Left ventricle myocardium inferior (tissue), 1 donor: ENCODE results near the gene LTO1. TPM values are rescaled to one million over a fixed set of nuclear protein-coding genes. Genes with fewer than 3 reads are reported as not detected.

Source experiments
- DNase-seq: peaks from one replicate; pipeline ENCODE4 v3.0.0-alpha.2; 2020
- H3K27ac ChIP-seq: fragments of 200-600 bp; replicated peaks from 2 replicates; pipeline ENCODE4 v1.8.0; 2021
- H3K27me3 ChIP-seq: fragments of 200-600 bp; 2 replicates; pipeline ENCODE4 v1.8.0; 2021; ENCODE audit warnings: low read depth
- H3K36me3 ChIP-seq: fragments of 200-600 bp; 2 replicates; pipeline ENCODE4 v1.8.0; 2021
- H3K4me1 ChIP-seq: fragments of 200-600 bp; 2 replicates; pipeline ENCODE4 v1.8.0; 2021
- H3K4me3 ChIP-seq: fragments of 200-600 bp; 2 replicates; pipeline ENCODE4 v1.8.0; 2021; ENCODE audit warnings: mild to moderate bottlenecking, moderate library complexity
- H3K9me3 ChIP-seq: fragments of 200-600 bp; replicated peaks from 2 replicates; pipeline ENCODE4 v1.8.0; 2021
- intact Hi-C: fragments of 100-400 bp; cut with micrococcal nuclease; formaldehyde crosslinking; loops from one replicate; pipeline ENCODE4 v1.11.0; 2022
- total RNA-seq: library from RNA; stranded (reverse); fragmentation: NEBNext Ultra II Directional; extraction: Animal tissue kit (Norgen Biotek cat#: 25700); gene quantifications from one replicate; pipeline ENCODE4 v1.2.1, GENCODE V29; 2021
- TF ChIP-seq, protein P1 (sequence below): fragments of 200-600 bp; IDR thresholded peaks from 2 replicates; pipeline ENCODE4 v1.8.0; 2021; ENCODE audit warnings: antibody characterized with exemption, mild to moderate bottlenecking, borderline replicate concordance
- donor health status: DM: no; HTN: yes; CAD: no; lungs with severe emphysema.

The LTO1 gene
- total RNA-seq, 1 donor from 2014 or later: 8.9 TPM

DNA sequence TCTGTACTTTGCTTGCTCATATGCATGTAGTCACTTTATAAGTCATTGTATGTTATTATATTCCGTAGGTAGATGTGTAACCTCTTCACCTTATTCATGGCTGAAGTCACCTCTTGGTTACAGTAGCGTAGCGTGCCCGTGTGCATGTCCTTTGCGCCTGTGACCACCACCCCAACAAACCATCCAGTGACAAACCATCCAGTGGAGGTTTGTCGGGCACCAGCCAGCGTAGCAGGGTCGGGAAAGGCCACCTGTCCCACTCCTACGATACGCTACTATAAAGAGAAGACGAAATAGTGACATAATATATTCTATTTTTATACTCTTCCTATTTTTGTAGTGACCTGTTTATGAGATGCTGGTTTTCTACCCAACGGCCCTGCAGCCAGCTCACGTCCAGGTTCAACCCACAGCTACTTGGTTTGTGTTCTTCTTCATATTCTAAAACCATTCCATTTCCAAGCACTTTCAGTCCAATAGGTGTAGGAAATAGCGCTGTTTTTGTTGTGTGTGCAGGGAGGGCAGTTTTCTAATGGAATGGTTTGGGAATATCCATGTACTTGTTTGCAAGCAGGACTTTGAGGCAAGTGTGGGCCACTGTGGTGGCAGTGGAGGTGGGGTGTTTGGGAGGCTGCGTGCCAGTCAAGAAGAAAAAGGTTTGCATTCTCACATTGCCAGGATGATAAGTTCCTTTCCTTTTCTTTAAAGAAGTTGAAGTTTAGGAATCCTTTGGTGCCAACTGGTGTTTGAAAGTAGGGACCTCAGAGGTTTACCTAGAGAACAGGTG, 23.1 kb downstream of the LTO1 start:
- H3K9me3 ChIP-seq: no peaks in the 10 kb centered on the region
- no peak for DNase-seq
- peaks cover 68% of the 10 kb centered on the region for H3K36me3 ChIP-seq
- H3K27ac ChIP-seq: no peak overlapping the region
- TF ChIP-seq, protein P1, sequence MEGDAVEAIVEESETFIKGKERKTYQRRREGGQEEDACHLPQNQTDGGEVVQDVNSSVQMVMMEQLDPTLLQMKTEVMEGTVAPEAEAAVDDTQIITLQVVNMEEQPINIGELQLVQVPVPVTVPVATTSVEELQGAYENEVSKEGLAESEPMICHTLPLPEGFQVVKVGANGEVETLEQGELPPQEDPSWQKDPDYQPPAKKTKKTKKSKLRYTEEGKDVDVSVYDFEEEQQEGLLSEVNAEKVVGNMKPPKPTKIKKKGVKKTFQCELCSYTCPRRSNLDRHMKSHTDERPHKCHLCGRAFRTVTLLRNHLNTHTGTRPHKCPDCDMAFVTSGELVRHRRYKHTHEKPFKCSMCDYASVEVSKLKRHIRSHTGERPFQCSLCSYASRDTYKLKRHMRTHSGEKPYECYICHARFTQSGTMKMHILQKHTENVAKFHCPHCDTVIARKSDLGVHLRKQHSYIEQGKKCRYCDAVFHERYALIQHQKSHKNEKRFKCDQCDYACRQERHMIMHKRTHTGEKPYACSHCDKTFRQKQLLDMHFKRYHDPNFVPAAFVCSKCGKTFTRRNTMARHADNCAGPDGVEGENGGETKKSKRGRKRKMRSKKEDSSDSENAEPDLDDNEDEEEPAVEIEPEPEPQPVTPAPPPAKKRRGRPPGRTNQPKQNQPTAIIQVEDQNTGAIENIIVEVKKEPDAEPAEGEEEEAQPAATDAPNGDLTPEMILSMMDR: no peak
- no peak overlapping the region for H3K4me3 ChIP-seq
- no peaks in the 10 kb centered on the region for H3K27me3 ChIP-seq
- peaks cover 51% of the 10 kb centered on the region for H3K4me1 ChIP-seq
- intact Hi-C loops: no loop called here

DNA sequence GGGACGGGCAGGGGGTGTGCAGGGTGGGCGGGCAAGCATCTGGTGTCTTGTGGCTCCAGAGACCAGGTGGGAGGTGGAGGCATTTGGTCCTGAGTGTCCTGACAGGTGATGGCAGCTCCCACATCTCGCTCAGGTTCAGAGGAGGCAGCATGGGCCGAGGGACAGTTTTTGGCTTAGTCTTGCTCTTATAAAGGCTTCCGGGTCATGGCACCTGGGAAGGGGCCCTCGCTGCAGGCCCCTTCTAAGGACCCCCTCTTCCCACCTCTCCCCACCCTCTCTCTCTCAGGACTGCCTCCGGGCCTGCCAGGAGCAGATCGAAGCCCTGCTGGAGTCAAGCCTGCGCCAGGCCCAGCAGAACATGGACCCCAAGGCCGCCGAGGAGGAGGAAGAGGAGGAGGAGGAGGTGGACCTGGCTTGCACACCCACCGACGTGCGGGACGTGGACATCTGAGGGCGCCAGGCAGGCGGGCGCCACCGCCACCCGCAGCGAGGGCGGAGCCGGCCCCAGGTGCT, 24.3 kb downstream of the LTO1 start:
- peak overlapping the region; percentile 10 for H3K27ac ChIP-seq
- no peaks in the 10 kb centered on the region for H3K9me3 ChIP-seq
- no peak for DNase-seq
- intact Hi-C loops: no loop called here
- H3K4me1 ChIP-seq: peaks cover 62% of the 10 kb centered on the region
- H3K4me3 ChIP-seq: no peak overlapping the region
- TF ChIP-seq, protein P1: no peak
- H3K27me3 ChIP-seq: no peaks in the 10 kb centered on the region
- peaks cover 68% of the 10 kb centered on the region for H3K36me3 ChIP-seq

DNA sequence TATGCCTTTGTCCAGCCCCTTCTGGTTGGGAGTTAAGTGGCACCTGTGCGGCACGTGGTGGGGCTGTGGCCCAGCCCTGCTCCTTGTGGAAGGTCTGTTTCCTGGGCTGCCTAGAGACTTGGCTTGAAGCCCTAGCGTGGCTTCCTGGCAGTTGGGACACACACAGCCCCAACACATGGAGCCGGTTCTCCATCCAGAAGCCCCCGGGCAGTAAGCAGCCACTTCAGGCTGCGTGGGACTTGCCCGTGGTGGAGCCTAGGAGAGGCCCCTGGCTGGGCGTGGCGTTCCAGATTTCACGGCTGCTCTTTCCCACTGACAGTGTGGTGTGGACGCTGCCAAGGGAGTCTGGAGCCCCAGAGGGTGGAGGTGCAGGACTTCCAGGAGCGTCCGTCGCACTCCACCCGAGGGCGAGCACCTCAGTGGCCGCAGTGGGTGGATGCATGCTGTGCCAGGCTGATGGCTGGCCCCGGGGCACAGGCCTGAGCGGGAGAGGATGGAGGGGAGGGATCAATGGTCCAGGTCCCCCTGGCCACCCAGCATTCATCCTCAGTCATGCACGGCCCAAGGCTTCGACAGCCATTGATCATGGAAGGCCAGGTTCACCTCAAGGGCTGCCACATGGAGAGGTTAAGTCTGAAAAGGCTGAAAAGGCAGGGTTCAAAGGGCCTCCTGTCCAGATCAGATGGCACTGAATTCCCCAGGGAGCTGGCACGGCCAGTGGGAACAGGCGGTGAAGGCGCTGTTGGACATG, 24.9 kb downstream of the LTO1 start:
- H3K27me3 ChIP-seq: no peaks in the 10 kb centered on the region
- peak overlapping the region; percentile 10 for H3K27ac ChIP-seq
- intact Hi-C loops: no loop called here
- no peaks in the 10 kb centered on the region for H3K9me3 ChIP-seq
- H3K36me3 ChIP-seq: peaks cover 74% of the 10 kb centered on the region
- TF ChIP-seq, protein P1: no peak
- no peak for DNase-seq
- peaks cover 68% of the 10 kb centered on the region for H3K4me1 ChIP-seq
- H3K4me3 ChIP-seq: no peak overlapping the region

DNA sequence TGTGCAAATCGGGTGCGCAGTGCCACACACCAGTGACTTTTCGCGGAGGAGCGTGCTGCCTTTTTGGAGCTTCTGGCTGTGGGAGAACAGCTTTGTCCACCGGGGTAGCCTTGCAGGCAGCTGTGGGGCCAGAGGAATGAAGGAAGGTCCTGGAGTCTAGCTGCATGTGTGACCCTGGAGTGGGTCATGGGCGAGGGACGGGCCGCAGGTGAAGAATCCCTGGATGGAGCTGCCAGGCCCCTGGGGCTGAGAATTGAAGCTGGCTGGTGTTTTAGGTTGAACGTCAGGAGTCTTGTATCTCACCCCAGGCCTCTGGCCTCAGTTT, 25.6 kb downstream of the LTO1 start:
- H3K27me3 ChIP-seq: no peaks in the 10 kb centered on the region
- H3K9me3 ChIP-seq: no peaks in the 10 kb centered on the region
- TF ChIP-seq, protein P1: no peak
- DNase-seq: no peak
- peaks cover 76% of the 10 kb centered on the region for H3K4me1 ChIP-seq
- H3K27ac ChIP-seq: no peak overlapping the region
- H3K4me3 ChIP-seq: no peak overlapping the region
- intact Hi-C loops: loop anchor here (5.0 kb wide), 1 partner anchor 547 kb away; no protein-coding TSS in a partner anchor
- peaks cover 80% of the 10 kb centered on the region for H3K36me3 ChIP-seq

DNA sequence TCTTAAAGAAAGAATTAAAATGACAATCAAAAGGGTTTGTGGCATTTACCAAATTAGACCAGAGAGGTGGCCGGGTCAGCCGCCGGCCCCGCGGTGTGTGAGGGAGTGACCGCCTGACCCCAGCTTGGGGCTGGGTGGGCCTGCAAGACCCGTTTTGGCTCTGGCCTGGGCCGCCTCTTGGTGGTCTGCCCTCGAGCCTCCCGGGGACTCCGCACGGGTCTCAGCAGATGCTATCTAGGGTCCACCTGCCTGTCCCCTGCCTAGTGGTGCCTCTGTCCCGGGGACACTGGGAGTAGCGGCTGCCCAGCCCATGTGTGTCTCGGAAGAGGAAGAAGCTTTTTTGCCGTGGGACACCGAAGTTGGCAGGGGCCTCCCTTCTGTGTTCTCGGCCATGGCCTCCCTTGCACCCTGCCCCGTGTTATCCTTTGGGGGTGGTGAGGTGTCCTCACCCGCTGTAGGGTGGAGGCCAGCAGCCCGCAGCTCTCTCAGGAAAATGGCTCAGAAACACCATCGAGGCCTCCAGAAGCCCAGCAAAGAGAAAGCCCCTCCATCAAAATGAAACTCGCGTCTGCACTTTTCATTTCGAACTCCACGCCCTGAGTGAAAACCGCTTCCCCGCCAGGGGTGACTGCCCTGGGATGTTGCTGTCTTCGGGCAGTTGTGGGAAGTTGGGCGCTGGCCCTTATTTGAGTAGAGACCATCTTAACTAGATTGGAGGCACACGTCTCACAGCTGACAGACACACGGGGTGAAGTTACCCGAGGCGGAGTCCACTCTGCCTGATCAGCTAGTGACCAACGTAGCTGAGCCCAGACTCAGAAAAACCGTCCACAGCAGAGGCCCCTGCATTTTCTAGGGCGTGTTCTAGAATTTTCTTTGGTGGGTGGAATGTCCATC, 26.2 kb downstream of the LTO1 start:
- H3K9me3 ChIP-seq: no peaks in the 10 kb centered on the region
- DNase-seq: no peak
- TF ChIP-seq, protein P1: no peak
- H3K27ac ChIP-seq: peak overlapping the region; percentile 99
- intact Hi-C loops: loop anchor here (5.0 kb wide), 1 partner anchor 547 kb away; no protein-coding TSS in a partner anchor
- H3K4me3 ChIP-seq: no peak overlapping the region
- peaks cover 77% of the 10 kb centered on the region for H3K36me3 ChIP-seq
- peaks cover 82% of the 10 kb centered on the region for H3K4me1 ChIP-seq
- H3K27me3 ChIP-seq: no peaks in the 10 kb centered on the region
